Adrenal gland (tissue), 12 donors: ENCODE measurements around the gene HPS1. TPM values are rescaled to one million over a fixed set of nuclear protein-coding genes. Genes with fewer than 3 reads are reported as not detected.

Experiments
- DNase-seq, 7 donors: peaks; one replicate each; pipeline ENCODE4 v3.0.0-alpha.2; 2019 to 2020
- H3K27ac ChIP-seq, 5 donors: fragments of 200-600 bp; sonication (generic) in 4 of 5; 1 replicate in 3 of 5; 2 replicates in 2 of 5; pipeline versions ENCODE4 v1.5.1 to v1.8.0; 2016 to 2020; ENCODE audit warnings: mild to moderate bottlenecking in 1 of 5
- H3K27me3 ChIP-seq: fragments of 200-600 bp; 2 replicates; pipeline ENCODE4 v1.8.0; 2021
- H3K36me3 ChIP-seq, 2 donors: fragments of 200-600 bp; replicated peaks in 1 of 2; 1 replicate in 1 of 2; 2 replicates in 1 of 2; pipeline versions ENCODE4 v1.5.1 to v1.8.0; 2018 to 2022
- H3K4me1 ChIP-seq, 2 donors: fragments of 200-600 bp; replicated peaks in 1 of 2; 1 replicate in 1 of 2; 2 replicates in 1 of 2; pipeline versions ENCODE4 v1.5.1 to v1.8.0; 2018 to 2021
- H3K4me3 ChIP-seq, 4 donors: fragments of 200-600 bp; sonication (generic) in 3 of 4; one replicate each; pipeline ENCODE4 v1.5.1; 2016 to 2018
- H3K9me3 ChIP-seq, 3 donors: fragments of 200-600 bp; sonication (generic) in 1 of 3; replicated peaks in 1 of 3; 1 replicate in 2 of 3; 2 replicates in 1 of 3; pipeline versions ENCODE4 v1.5.1 to v1.8.0; 2016 to 2021
- POLR2A ChIP-seq, 2 donors: fragments of 450-650 bp; IDR thresholded peaks; one replicate each; pipeline ENCODE4 v1.6.1; 2017; ENCODE audit warnings: antibody characterized with exemption in 2 of 2, mild to moderate bottlenecking in 2 of 2, moderate library complexity in 1 of 2
- WGBS, 4 donors: extraction: QIAGEN DNeasy Blood & Tissue Kit in 2 of 4; methylation state at CpG; one replicate each; pipeline versions ENCODE4 v1.1.5 to v1.1.7; 2013 to 2017; 5-methylcytosine and 5-hydroxymethylcytosine counted together
- intact Hi-C, 2 donors: fragments of 100-400 bp; cut with DNase I; formaldehyde crosslinking; loops; one replicate each; pipeline versions ENCODE4 v1.14.1 to v1.15.0; 2022 to 2023
- polyA plus RNA-seq, 3 donors: library from polyadenylated mRNA; stranded (reverse); fragments of 200-250 nt in 2 of 3; fragments of 350-450 nt in 1 of 3; fragmentation: Illumina TruSeq in 1 of 3; extraction: RNeasy Lipid Tissue Mini Kit (QIAGEN cat#74804) in 1 of 3; gene quantifications; one replicate each; pipeline ENCODE4 v1.2.3, GENCODE V29; 2013 to 2014
- total RNA-seq, 9 donors: library from RNA; depleted of rRNA in 4 of 9; stranded (reverse); fragments of >200 nt in 4 of 9; fragments of 120-200 nt in 1 of 9; fragmentation: NEBNext Ultra II Directional in 1 of 9; extraction: Animal tissue kit (Norgen Biotek cat#: 25700) in 1 of 9; gene quantifications; one replicate each; pipeline versions ENCODE4 v1.1.0 to v1.2.4, GENCODE V29; 2013 to 2023
- TF ChIP-seq, protein P1 (sequence below), 6 experiments: fragments of 450-650 bp in 4 of 6; fragments of 200-600 bp in 2 of 6; sonication (generic) in 1 of 6; IDR thresholded peaks; 1 replicate in 5 of 6; 2 replicates in 1 of 6; pipeline versions ENCODE4 v1.5.1 to v1.8.0; 2016 to 2021; ENCODE audit warnings: antibody characterized with exemption in 6 of 6, mild to moderate bottlenecking in 2 of 6, moderate library complexity in 1 of 6
- donor health status: healthy with polysubstance abuse.
- donor health status: Bipolar disorder and iron deficiency.
- donor health status: DM: yes; HTN: yes; CAD: no.
- donor health status: DM: no; HTN: no; CAD: no.
- donor health status: DM: no; HTN: no; CAD: no.
- donor health status: DM: yes; HTN: yes; CAD: no.

Gene HPS1
- total and polyA plus RNA-seq, 12 donors, result 28.6 to 95.6 (median 70.3) TPM

DNA sequence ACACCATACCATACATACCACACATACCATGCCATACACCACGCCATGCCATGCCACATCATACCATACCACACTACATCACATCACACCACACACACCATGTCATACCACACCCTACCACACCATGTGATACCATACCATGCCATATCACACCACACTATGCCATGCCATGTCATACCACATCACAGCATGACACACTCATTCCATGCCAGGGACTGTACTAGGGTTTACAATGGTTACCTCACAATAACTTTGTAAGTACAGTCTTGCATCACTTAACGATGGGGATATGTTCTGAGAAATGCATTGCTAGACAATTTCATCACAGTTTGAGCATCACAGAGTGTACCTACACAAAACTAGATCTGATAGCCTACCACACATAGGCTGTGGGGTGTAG is 46.3 kb downstream of the HPS1 start:
- DNase-seq, result no peak
- intact Hi-C loops, result no loop called here
- Histone ChIP-seq H3K9me3 (no peaks in the 10 kb centered on the region), H3K27ac (no peak overlapping the region), H3K4me3 (no peak overlapping the region), H3K27me3 (no peaks in the 10 kb centered on the region), H3K36me3 (no peaks in the 10 kb centered on the region), H3K4me1 (peaks cover 0 to 12% of the 10 kb centered on the region in 2 donors)
- 88 to 95% (median 92%) methylated on average over 2 of the region's 2 CpGs for WGBS, 4 donors
- TF ChIP-seq, protein P1, sequence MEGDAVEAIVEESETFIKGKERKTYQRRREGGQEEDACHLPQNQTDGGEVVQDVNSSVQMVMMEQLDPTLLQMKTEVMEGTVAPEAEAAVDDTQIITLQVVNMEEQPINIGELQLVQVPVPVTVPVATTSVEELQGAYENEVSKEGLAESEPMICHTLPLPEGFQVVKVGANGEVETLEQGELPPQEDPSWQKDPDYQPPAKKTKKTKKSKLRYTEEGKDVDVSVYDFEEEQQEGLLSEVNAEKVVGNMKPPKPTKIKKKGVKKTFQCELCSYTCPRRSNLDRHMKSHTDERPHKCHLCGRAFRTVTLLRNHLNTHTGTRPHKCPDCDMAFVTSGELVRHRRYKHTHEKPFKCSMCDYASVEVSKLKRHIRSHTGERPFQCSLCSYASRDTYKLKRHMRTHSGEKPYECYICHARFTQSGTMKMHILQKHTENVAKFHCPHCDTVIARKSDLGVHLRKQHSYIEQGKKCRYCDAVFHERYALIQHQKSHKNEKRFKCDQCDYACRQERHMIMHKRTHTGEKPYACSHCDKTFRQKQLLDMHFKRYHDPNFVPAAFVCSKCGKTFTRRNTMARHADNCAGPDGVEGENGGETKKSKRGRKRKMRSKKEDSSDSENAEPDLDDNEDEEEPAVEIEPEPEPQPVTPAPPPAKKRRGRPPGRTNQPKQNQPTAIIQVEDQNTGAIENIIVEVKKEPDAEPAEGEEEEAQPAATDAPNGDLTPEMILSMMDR (IDR thresholded peaks at IDR 0.05), result no peak
- no peak for TF ChIP-seq POLR2A (IDR thresholded peaks at IDR 0.05)

DNA sequence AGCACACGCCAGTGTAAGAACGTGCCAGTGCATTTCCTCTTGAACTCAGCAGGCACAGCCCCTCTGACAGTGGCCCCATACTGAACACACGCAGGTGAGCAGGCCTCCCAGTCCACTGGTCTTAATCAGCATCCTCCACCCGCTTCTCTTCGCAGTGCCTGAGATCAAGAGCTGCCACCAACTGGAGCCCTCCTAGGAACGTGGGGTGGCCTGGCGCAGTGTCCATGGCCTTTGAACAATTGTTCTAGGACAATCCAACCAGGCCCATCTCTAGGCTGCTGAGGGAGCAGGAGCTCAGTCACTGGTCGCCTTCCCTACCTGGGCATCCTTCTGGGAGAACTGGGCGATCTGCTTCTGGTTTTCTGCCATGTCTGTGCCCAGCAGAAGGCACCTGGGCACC is 47.0 kb downstream of the HPS1 start:
- intact Hi-C loops, result no loop called here
- no peak overlapping the region for H3K4me3 ChIP-seq
- H3K9me3 ChIP-seq, result no peaks in the 10 kb centered on the region
- H3K36me3 ChIP-seq, result peaks cover 0 to 6% of the 10 kb centered on the region in 2 donors
- H3K4me1 ChIP-seq, result peaks cover 0 to 12% of the 10 kb centered on the region in 2 donors
- no peaks in the 10 kb centered on the region for H3K27me3 ChIP-seq
- no peak overlapping the region for H3K27ac ChIP-seq
- WGBS, 4 donors, result 89 to 94% (median 92%) methylated on average over 5 to 9 of the region's 9 CpGs
- TF ChIP-seq POLR2A (IDR thresholded peaks at IDR 0.05), result no peak
- TF ChIP-seq, protein P1 (IDR thresholded peaks at IDR 0.05), result no peak
- no peak for DNase-seq

DNA sequence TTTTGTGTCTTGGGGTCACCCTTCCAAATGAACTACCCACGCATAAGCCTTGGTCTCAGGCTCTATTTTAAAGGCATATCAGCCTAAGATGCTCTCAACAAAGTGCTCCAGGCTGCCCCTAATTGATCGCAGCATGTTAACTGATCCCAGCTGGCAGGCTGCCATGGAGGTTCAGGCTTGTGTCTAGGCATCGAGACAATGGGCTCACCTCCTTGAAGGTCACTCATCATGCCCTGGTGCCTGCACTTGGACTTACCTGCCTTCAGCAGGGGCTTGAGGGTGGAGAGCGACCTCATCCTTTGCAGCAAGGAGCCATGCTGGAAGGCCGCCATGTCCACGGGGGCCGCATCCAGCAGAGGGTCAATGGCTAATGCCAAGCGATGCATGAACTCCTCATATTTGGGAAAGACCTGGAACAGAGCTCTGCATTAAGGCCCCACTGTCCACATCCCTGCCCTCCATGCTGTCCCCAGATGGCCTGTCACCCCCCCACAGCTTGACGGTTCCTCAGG is 49.6 kb downstream of the HPS1 start:
- H3K4me1 ChIP-seq, result peaks cover 0 to 1% of the 10 kb centered on the region in 2 donors
- DNase-seq, result no peak
- no peak overlapping the region for H3K27ac ChIP-seq
- H3K4me3 ChIP-seq, result no peak overlapping the region
- intact Hi-C loops, result no loop called here
- H3K27me3 ChIP-seq, result no peaks in the 10 kb centered on the region
- WGBS, 4 donors, result 96 to 100% (median 99%) methylated on average over 2 to 9 of the region's 9 CpGs
- TF ChIP-seq, protein P1 (IDR thresholded peaks at IDR 0.05), result no peak
- TF ChIP-seq POLR2A (IDR thresholded peaks at IDR 0.05), result no peak
- H3K9me3 ChIP-seq, result no peaks in the 10 kb centered on the region
- H3K36me3 ChIP-seq, result peaks cover 0 to 6% of the 10 kb centered on the region in 2 donors

DNA sequence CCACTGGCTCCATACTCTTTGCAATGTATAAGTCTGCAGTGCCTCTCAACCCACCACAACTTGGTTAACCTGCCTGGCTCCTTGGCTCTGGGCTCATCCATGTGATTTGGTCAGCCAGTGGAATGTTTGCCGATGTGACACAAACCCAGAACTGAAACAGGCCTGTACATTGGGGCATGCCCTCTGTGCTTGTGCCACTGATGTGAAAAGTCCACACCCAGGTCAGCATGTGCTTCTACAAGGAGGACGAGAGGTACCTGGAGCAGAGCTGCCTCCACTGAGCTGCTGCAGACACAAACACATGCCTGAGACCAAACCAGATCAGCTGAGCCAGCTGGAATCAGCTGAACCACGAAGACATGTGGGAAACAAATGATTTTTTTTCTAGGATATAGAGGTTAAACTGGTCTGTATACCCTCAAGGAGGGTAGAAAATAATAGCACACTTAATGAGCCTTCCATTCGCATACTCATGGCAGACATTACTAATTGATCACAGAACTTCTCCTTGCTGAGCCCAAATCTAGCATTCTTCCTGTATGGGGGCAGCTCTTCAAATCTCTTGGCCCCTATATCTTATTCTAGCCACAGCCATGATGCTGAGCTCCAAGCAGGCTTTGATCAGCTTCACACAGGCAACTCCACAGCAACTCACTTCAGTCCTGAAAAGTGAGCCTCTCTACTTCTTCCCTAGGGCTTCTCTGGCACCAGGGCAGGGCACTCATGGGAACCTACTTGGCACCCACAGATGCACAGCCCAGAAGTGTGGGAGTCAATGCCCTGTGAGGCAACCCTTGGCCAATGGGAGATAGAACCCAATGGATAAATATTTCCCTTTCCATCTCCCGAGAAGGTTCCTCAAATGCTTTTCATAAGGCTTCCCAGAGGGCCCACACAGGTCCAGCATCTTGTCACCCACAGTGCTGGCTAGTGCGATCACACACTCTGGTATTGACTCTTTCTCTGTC is 50.4 kb downstream of the HPS1 start:
- no peak overlapping the region for H3K27ac ChIP-seq
- H3K36me3 ChIP-seq, result peaks cover 0 to 6% of the 10 kb centered on the region in 2 donors
- no peak for DNase-seq
- TF ChIP-seq, protein P1 (IDR thresholded peaks at IDR 0.05), result no peak
- TF ChIP-seq POLR2A (IDR thresholded peaks at IDR 0.05), result no peak
- H3K9me3 ChIP-seq, result no peaks in the 10 kb centered on the region
- no peaks in the 10 kb centered on the region for H3K4me1 ChIP-seq
- H3K27me3 ChIP-seq, result no peaks in the 10 kb centered on the region
- 93 to 97% (median 96%) methylated on average over 6 of the region's 6 CpGs for WGBS, 4 donors
- no peak overlapping the region for H3K4me3 ChIP-seq
- intact Hi-C loops, result no loop called here
